HEK293T (cell line): ENCODE data around the gene ATF3.
A peak's percentile ranks its signal among the peaks of the same experiment; 100 is the strongest.

Experiments used
- CTCF ChIA-PET: fragments of 350-600 bp; formaldehyde crosslinking; extraction: SDS; loops from one replicate; lab custom pipeline; 2021; ENCODE audit warnings: antibody characterized with exemption, inconsistent platforms; lab: Yijun Ruan, JAX
- POLR2A ChIA-PET: fragments of 350-600 bp; formaldehyde crosslinking; extraction: SDS; loops from one replicate; lab custom pipeline; 2020; ENCODE audit warnings: antibody characterized with exemption, inconsistent platforms; lab: Yijun Ruan, JAX
- DNase-seq: peaks from one replicate; pipeline ENCODE4 v3.0.0; 2012; ENCODE audit warnings: mixed read lengths; ENCODE audit errors: extremely low spot score
- ARNT ChIP-seq: fragments of 450-650 bp; IDR thresholded peaks from 2 replicates; pipeline ENCODE4 v1.6.1; 2017; ENCODE audit warnings: mild to moderate bottlenecking
- BHLHE40 ChIP-seq: fragments of 450-650 bp; IDR thresholded peaks from 2 replicates; pipeline ENCODE4 v1.6.1; 2016; ENCODE audit warnings: mild to moderate bottlenecking, moderate library complexity, borderline replicate concordance
- CTBP1 ChIP-seq: fragments of 450-650 bp; IDR thresholded peaks from 2 replicates; pipeline ENCODE4 v1.6.1; 2016; ENCODE audit warnings: borderline replicate concordance
- ELF4 ChIP-seq: fragments of 450-650 bp; IDR thresholded peaks from 2 replicates; pipeline ENCODE4 v1.6.1; 2017; ENCODE audit warnings: antibody characterized with exemption
- FOXA1 ChIP-seq: fragments of 450-650 bp; IDR thresholded peaks from 2 replicates; pipeline ENCODE4 v1.6.1; 2016; ENCODE audit warnings: mild to moderate bottlenecking
- FOXK2 ChIP-seq: fragments of 450-650 bp; IDR thresholded peaks from 2 replicates; pipeline ENCODE4 v1.6.1; 2016; ENCODE audit warnings: mild to moderate bottlenecking
- FOXM1 ChIP-seq: fragments of 450-650 bp; IDR thresholded peaks from 2 replicates; pipeline ENCODE4 v1.6.1; 2017; ENCODE audit warnings: mild to moderate bottlenecking, borderline replicate concordance
- HDGF ChIP-seq: fragments of 450-650 bp; IDR thresholded peaks from 2 replicates; pipeline ENCODE4 v1.6.1; 2017; ENCODE audit warnings: antibody characterized with exemption, borderline replicate concordance
- L3MBTL2 ChIP-seq: fragments of 450-650 bp; conservative IDR thresholded peaks from 2 replicates; pipeline ENCODE4 v1.6.1; 2016; ENCODE audit warnings: mild to moderate bottlenecking
- LEF1 ChIP-seq: fragments of 450-650 bp; IDR thresholded peaks from 2 replicates; pipeline ENCODE4 v1.6.1; 2017; ENCODE audit warnings: mild to moderate bottlenecking, borderline replicate concordance
- NFRKB ChIP-seq: fragments of 450-650 bp; IDR thresholded peaks from 2 replicates; pipeline ENCODE4 v1.6.1; 2016; ENCODE audit warnings: mild to moderate bottlenecking, moderate library complexity
- SP1 ChIP-seq: fragments of 450-650 bp; IDR thresholded peaks from 2 replicates; pipeline ENCODE4 v1.6.1; 2017
- SUZ12 ChIP-seq: fragments of 450-650 bp; IDR thresholded peaks from 2 replicates; pipeline ENCODE4 v1.6.1; 2016; ENCODE audit warnings: mild to moderate bottlenecking
- TARDBP ChIP-seq: fragments of 450-650 bp; IDR thresholded peaks from 2 replicates; pipeline ENCODE4 v1.6.1; 2016
- ZNF384 ChIP-seq: fragments of 450-650 bp; IDR thresholded peaks from 2 replicates; pipeline ENCODE4 v1.6.1; 2016
- TF ChIP-seq, protein P1 (sequence below): fragments of 450-650 bp; IDR thresholded peaks from 2 replicates; pipeline ENCODE4 v1.6.1; 2016

The ATF3 gene

DNA sequence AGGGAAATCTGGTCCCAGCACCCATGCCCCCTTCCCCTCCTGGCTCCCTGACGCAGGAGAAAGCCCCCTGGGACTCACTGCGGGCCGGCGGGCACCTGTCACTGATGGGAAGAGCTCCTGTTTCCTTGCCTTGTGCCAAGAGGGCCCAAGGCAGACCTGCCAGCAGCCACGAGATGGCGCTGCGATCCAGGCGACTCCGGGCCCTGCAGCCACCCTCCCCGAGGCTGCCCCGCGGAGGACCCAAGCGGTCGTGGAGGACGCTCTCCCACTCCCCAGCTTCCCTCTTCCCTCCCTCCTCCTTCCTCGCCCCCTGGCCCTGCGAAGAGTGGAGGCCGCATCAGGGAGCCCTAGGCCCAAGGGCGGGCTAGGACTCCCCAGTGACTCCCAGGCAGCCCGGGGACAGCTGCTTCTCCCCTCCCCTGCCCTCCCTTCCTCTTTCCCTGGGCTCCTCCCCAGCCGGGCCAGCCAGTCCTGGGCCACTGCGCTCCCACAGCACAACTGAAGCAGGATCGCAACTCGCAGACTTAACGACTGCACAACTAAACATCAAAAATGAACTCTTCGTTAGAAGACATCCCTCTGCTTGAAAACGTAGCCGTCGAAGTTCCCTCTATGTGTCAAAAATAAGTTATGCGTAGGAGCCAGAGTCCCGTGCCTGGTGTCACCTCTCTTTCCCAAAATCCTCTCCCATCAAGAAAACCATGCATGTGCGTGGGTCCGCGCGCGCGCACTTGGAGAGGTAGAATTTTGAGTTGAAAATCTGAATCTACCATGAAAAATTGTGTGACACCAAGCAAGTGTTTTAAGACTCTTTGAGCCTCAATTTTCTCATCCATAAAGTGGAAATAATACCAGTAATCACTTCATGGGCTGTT, 56.9 kb downstream of the ATF3 start:
- peak; percentile 97 for DNase-seq
- ChIA-PET POLR2A (interaction anchor here (1.5 kb wide), 1 partner anchor 57 kb away, joined by 4 read pairs; the partner anchor contains the start of gene ATF3), CTCF (interaction anchor here (0.5 to 1.8 kb wide), 28 partner anchors 9 to 330 kb away, joined by 3 to 17 read pairs (median 4); partner anchors contain the start of gene VASH2)
- TF ChIP-seq BHLHE40 (no peak), CTBP1 (peak; percentile 67; the same call in 1 of the 2 replicates)
- TF ChIP-seq, protein P1, sequence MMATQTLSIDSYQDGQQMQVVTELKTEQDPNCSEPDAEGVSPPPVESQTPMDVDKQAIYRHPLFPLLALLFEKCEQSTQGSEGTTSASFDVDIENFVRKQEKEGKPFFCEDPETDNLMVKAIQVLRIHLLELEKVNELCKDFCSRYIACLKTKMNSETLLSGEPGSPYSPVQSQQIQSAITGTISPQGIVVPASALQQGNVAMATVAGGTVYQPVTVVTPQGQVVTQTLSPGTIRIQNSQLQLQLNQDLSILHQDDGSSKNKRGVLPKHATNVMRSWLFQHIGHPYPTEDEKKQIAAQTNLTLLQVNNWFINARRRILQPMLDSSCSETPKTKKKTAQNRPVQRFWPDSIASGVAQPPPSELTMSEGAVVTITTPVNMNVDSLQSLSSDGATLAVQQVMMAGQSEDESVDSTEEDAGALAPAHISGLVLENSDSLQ, result 0 out of 2 replicates have a peak, but pooled peaks have one; percentile 14

DNA sequence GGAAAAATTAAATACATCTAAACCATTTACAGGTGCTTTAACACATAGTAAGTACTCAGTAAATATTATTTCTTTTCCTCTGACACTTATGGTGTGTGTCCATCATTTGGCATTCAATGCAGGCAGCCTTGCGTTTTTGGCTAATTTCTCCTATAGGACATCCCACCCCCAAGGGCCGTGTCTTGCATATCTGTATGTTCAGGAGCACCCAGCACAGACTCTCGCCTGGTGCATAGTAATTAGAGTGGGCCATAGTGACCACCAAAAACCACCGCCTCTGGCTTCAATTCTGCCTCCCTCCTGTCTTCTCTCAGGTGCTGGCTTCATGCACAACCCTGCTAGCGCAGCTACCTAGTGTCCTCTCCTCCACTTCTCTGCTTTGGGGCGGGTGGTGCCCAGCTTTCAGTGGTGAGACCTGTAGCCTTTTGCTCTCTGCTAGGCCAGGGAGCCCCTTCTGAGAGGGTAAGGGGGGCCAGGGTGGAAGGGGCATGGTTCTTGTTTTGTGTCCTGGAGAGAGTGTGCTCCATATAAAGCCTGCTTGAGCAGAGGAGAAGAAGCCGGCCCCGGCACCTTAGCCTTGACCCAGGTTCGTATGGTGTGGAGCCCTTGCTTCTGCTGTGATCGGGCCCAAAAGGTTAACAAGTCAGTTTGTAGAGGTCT, 57.7 kb downstream of the ATF3 start:
- ChIA-PET POLR2A (interaction anchor here (0.6 kb wide), 1 partner anchor 78 kb away, joined by 3 read pairs; no protein-coding TSS in a partner anchor), CTCF (interaction anchor here (1.3 to 1.8 kb wide), 3 partner anchors 12 to 189 kb away, joined by 5 to 17 read pairs (median 5); no protein-coding TSS in a partner anchor)
- no peak for DNase-seq
- TF ChIP-seq L3MBTL2, result no peak
- TF ChIP-seq TARDBP, result no peak
- no peak for TF ChIP-seq NFRKB
- TF ChIP-seq FOXM1, result no peak
- TF ChIP-seq HDGF, result no peak
- TF ChIP-seq FOXK2, result no peak
- TF ChIP-seq BHLHE40, result no peak
- no peak for TF ChIP-seq SUZ12
- no peak for TF ChIP-seq ZNF384
- no peak for TF ChIP-seq FOXA1
- no peak for TF ChIP-seq CTBP1
- TF ChIP-seq ARNT, result no peak
- no peak for TF ChIP-seq LEF1
- TF ChIP-seq SP1, result no peak
- TF ChIP-seq, protein P1, result no peak

DNA sequence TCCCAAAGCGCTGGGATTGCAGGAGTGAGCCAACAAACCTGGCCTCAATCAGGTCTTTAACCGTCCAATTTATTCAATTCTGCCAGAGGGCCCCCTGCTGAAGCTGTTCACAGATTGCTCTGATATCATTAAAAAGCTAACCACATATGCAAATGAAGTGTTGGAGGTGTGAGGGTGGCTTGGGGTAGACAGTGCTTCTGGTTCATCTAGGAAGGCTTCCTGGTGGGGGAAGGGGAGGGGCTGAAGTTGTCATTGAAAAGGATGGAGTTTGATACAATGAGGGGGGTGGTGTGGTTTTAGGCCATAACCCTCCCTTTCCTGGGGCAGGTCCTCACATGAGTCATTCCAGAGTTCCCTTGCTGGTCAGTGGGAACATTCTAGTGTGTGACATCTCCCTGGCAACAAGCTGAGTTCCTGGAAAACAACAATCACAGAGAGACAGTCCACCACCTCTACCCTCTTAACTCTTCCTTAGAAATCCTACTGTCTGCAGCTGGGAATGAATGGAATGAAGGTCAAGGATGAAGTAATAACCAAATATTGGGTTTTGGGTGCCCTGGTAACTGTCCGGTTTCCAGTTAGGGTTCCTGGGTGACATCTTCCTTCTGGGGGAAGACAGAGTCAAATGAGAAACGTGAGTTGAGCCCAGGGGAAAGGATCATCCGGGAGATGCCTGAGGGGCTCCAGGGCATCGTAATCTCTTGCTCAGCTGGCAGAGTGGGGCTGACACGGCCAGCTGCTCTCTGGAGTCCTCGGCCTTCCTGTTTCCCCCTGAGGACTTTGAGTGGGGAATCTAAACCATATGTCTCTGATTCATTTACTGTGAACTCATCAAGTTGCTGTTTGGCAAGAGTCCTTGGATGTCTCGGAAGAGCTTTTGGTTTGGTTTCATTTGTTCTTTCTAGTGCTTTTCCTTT, 58.9 kb downstream of the ATF3 start:
- POLR2A ChIA-PET, result interaction anchor here (0.5 to 2.4 kb wide), 2 partner anchors 59 to 1059 kb away, joined by 3 to 7 read pairs; partner anchors contain the start of gene ATF3
- CTCF ChIA-PET, result interaction anchor here (0.7 to 1.8 kb wide), 8 partner anchors 10 to 1674 kb away, joined by 3 to 6 read pairs (median 4); no protein-coding TSS in a partner anchor
- no peak for DNase-seq
- TF ChIP-seq HDGF (no peak), LEF1 (no peak), L3MBTL2 (no peak), ELF4 (no peak), FOXK2 (no peak), SUZ12 (no peak), SP1 (no peak), FOXA1 (no peak), FOXM1 (no peak), TARDBP (no peak), NFRKB (no peak), ARNT (no peak), BHLHE40 (no peak)
- TF ChIP-seq, protein P1, result no peak

DNA sequence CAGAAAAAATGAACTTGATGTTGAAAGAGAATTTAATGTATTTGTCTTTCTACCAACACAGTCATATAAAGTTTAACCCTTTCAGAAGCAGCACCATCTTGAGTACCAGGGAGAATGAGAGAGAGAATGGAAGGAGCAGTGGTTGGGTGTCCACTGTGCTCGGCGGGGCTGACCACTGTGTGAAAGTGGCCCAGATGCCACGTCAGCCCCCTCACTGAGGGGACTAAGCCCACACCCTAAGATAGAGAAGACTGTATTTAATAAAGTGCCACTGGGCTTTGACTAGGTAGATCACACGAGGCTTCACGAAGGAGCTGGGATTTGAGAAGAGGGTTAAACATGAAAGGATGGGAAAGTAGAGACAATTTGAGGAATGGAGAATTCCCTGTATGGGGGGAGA, 59.9 kb downstream of the ATF3 start:
- POLR2A ChIA-PET, result interaction anchor here (2.4 kb wide), 1 partner anchor 60 kb away, joined by 7 read pairs; the partner anchor contains the start of gene ATF3
- TF ChIP-seq FOXA1, result no peak
- TF ChIP-seq SP1, result no peak
- TF ChIP-seq FOXK2, result no peak
- TF ChIP-seq L3MBTL2, result no peak
- TF ChIP-seq LEF1, result no peak
- no peak for TF ChIP-seq CTBP1
- no peak for TF ChIP-seq ELF4
- no peak for TF ChIP-seq NFRKB
- no peak for TF ChIP-seq BHLHE40
- TF ChIP-seq FOXM1, result no peak
- no peak for TF ChIP-seq HDGF
- TF ChIP-seq ZNF384, result no peak
- no peak for TF ChIP-seq SUZ12
- TF ChIP-seq TARDBP, result no peak
- CTCF ChIA-PET, result interaction anchor here (0.7 to 1.8 kb wide), 8 partner anchors 9 to 1673 kb away, joined by 3 to 6 read pairs (median 3); no protein-coding TSS in a partner anchor
- no peak for DNase-seq
